Right forelimb (tissue), 1 donor: Measurements from ENCODE around the gene CCDC124.
"Not testable (repeated sequence)": the region's sequence is repeated elsewhere in the genome, so short reads cannot be mapped to it uniquely, and the experiment has no call there.

ENCODE experiments used
- DNase-seq: peaks from one replicate; pipeline ENCODE4 v3.0.0-alpha.2; 2018

The CCDC124 gene, protein sequence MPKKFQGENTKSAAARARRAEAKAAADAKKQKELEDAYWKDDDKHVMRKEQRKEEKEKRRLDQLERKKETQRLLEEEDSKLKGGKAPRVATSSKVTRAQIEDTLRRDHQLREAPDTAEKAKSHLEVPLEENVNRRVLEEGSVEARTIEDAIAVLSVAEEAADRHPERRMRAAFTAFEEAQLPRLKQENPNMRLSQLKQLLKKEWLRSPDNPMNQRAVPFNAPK

DNA sequence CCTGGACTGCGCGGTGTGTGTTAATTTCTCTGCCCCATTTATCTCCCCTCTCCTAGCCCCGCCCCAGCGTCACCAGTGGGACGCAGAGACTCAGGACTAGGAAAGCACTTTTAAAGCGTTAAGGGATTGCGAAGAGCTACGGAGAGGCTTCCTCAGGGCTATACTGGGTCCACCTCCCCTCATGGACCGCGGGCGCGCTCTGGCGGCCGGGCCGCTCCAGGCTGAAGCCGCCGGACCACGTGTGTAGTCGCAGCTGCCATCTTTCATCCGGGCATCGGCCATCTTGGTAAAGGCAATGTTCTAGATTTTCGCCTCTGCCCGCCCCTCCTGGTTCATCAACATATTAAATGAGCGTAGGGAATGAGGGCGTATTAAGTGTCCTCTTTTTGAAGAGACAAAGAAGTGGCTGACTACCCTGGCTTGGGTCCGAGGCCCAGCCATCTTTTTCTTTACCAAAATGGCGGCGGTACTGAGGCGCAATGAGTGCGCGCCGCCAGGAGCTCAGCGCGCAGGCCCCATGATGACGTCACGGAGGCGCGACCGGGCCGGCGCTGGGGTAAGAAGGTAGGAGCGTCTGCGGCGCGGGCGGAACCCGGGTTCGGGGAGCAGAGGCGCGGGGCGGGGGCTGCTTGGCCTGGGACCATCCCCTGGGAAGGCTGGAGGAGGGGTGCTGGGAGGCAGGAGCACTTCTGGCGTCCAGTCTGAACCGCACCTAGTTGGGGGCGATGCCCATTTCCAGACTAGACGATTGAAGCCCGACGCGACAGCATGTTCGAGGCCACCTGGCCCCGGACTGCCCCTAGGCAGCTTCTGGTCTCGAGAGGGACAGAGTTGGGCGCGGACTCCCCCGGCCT, at the start of gene CCDC124:
TSS of gene CCDC124 (plus strand) at position 531 of the 854 bp plus-strand sequence. CDS start 3,406 bp downstream, outside the sequence.
- peak; percentile 94 for DNase-seq

DNA sequence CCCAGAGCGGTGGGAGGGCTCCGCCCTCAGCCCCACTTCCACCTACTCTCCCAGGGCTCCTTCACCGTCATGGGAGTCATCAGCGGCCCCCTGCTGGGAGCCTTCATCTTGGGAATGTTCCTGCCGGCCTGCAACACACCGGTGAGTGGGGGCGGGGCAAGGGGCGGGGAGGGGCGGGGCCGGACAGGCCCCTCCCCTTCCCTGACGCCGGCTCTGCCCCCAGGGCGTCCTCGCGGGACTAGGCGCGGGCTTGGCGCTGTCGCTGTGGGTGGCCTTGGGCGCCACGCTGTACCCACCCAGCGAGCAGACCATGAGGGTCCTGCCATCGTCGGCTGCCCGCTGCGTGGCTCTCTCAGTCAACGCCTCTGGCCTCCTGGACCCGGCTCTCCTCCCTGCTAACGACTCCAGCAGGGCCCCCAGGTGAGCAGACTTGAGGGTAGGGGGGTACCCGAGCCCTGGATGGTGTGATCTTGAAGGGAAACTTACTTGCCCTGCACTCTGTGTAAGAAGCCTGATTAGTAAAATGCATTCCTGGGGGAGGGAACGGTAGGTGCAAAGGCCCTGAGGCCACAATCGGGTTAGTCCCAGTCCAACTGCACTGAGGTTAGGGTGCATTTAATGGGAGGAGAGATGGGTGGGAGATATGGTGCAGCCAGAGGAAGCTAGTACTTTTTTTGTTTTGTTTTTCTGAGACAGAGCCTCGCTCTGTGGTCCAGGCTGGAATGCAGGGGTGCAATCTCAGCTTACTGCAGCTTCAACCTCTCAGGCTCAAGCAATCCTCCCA, 49.0 kb upstream of the CCDC124 start:
- no peak for DNase-seq

DNA sequence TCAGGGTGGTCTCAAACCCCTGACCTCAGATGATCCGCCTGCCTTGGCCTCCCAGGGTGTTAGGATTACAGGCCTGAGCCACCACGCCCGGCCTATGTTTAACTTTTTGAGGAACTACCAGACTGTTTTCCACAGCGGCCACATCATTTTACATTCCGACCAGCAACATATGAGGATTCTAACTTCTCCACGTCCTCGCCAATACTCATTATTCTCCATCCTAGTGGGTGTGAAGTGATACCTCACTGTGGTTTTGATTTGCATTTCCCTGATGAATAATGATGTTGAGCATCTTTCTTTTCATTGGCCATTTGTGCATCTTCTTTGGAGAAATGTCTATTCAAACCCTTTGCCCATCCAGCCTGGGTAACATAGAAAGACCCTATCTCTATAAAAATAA, 46.3 kb upstream of the CCDC124 start:
- no peak for DNase-seq

DNA sequence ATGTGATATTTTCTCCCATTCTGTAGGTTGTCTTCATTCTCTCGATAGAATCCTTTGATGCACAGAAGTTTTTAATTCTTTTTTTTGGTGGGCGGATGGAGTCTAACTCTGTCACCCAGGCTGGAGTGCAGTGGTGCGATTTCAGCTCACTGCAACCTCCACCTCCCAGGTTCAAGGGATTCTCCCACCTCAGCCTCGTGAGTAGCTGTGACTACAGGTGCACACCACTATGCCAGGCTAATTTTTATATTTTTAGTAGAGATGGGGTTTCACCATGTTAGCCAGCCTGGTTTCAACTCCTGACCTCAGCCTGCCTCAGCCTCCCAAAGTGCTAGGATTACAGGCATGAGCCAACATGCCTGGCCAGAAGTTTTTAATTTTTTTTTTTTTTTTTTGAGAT, 45.6 kb upstream of the CCDC124 start:
- DNase-seq: not testable (repeated sequence)

DNA sequence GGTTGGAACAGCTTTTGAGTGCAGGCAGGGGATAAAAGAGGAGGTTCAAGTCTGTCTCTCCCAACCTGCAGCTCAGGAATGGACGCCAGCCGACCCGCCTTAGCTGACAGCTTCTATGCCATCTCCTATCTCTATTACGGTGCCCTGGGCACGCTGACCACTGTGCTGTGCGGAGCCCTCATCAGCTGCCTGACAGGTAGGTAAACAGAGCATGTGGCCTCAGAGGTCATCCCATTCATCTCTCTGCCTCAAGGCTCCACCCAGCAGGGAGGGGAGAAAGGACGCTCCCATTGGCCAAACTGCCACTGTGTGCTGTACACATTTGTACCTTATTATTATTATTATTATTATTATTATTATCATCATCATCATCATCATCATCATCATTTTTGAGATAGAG, 44.6 kb upstream of the CCDC124 start:
- DNase-seq: no peak

DNA sequence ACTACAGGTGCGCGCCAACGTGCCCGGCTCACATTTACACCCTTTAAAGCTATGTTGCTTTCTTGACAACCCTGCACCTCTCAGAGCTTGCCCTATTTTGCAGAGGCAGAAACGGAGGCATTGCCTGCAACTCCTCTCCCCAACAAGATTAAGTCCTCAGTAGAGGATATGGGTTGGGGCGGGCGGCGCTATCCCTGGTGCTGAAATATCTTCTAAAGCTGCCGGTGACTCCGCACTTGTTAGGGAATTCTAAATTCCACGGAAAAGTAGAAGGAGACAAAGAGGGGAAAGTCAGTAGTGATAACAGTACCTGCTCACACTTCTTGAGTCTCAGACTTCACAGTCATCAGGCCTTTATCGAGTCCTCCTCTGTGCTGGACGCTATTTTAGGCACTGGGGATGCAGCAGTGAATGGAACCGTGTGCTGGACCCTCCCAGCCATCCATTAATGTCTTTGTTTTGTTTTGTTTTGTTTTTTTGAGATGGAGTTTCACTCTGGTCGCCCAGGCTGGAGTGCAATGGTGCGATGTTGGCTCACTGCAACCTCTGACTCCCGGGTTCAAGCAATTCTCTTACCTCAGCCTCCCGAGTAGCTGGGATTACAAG, 43.1 kb upstream of the CCDC124 start:
- DNase-seq: peak; percentile 75

DNA sequence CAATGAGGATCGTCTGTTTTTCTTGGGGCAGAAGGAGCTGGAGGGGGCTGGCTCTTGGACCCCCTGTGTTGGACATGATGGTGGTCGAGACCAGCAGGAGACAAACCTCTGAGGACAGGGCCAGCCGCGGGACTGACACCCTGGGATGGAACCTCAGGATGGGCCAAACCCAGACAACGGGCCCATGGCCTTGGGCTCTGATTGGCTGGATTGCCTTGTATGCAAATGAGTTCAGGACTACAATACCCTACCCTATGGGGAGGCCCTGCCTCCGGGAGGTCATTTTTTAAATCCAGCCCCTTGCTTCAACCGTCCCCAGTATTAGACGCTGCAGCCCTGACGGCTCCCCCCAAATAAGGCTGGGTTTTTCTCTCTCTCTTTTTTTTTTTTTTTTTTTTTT, 39.0 kb upstream of the CCDC124 start:
- DNase-seq: no peak

DNA sequence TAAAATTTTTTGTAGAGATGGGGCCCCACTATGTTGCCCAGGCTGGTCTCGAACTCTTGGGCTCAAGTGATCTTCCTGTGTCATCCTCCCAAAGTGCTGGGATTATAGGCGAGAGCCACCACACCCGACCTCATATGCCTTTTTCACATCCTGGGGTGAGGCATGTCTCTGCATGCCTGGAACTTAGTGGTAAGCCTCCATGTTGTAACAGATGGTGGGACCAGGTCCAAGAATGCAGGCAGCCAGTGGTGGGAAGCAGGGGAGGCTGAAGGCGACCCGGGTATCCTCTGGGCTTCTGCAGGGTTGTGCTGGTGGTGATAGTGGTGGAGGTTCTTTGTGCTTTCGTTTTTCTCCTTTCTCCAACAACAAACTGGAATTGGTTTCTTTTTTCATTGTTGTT, 30.1 kb upstream of the CCDC124 start:
- no peak for DNase-seq

DNA sequence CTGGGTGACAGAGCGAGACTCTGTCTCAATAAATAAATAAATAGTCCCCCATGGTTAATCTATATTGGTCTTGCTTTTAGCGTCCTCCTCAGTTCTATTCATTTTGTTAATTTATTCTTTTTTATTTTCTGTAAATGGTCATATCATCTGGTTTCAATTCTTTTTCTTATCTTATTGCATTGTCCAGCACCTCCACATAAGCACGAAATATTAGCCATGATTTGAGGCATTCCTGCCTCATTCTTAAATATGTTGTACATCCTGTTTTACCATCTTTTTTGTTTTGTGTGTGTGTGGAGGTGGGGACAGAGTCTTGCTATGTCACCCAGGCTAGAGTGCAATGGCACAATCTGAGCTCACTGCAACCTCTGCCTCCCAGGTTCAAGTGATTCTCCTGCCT, 24.6 kb upstream of the CCDC124 start:
- DNase-seq: no peak

DNA sequence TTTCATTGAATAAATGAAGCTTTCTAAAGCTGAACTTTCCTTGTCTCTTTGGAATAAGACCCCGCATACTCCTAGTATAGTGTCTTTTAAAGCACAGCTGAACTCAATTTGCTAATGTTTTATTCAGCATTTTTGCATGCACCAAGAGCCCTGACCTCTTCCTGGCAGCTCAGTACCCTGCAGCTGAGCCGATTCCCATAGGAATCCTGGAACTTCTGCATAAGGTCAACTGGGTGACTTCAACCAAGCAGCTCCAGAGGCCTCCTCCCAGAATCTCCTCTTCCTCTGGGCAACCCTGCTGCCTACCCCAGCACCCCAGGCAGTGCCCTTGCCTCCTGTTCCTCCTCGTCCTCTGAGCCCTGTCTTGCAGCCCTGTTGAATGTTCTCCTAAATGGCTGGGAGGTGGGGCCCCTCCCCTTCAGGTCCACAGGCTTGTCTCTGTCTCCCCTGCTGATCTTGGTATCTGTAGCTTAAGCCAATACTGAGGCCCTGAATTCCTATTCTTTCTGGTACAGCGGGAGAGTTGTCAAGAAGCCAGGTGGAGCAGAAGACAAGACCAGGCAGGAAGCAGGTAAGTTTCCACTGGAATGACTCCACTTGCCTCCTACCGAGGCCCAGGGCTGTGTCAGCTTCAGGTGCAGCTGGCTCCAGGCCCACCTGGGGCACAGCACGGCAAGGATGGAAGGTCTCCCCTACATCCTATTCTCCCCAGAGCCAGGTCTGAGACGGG, 23.6 kb upstream of the CCDC124 start:
- DNase-seq: no peak

DNA sequence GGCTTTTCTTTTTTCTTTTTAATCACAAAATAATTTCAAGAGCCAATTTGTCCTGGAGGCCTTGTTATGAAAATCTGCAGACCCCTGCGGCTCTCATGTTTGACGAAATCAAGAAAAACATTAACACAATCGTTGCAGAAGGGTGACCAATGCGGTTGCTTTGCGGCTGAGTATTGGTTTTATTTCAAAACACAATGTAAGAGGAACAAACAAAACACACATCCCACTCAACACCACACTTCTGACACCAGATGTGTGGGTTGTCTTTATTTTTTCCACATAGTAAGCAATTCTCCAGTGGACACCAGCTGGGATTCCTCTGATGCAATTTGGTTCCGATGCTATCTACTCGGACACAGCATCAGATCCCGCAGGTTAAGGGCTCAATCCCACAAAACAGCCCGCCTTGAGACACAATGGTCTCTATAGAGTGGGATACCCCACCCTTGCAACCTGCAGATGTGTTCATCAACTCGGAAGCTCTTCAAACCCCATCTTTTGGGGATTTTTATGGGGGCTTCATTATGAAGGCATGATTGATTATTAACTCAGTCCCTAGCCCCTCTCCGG, 21.9 kb upstream of the CCDC124 start:
- no peak for DNase-seq

DNA sequence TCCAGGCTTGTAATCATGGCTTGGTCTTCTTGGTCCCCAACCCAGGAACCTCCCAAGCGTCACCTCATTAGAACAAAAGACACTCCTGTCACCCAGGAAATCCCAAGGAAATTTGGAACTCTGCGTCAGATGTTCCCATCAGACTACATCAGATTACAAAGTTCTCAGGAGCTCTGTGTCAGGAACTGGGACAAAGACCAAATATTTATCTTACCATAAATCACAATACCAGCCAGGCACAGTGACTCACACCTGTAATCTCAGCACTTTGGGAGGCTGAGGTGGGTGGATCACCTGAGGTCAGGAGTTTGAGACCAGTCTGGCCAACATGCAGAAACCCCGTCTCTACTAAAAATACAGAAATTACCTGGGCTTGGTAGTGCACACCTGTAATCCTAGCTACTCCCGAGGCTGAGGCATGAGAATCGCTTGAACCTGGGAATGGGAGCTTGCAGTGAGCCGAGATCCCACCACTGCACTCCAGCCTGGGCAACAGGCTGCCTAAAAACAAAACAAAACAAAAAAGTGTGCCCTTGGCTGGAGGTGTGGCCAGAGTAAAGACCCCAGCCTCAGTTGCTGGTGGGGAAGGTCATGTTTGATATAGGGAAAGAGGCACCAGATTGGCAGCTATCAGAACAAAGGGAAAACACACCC, 16.7 kb upstream of the CCDC124 start:
- DNase-seq: no peak

DNA sequence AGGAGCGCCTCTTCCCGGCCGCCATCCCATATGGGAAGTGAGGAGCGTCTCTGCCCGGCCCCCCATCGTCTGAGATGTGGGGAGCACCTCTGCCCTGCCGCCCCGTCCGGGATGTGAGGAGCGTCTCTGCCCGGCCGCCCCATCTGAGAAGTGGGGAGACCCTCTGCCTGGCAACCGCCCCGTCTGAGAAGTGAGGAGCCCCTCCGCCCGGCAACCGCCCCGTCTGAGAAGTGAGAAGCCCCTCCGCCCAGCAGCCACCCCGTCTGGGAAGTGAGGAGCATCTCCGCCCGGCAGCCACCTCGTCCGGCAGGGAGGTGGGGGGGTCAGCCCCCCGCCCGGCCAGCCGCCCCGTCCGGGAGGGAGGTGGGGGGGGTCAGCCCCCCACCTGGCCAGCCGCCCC, 14.7 kb upstream of the CCDC124 start:
- not testable (repeated sequence) for DNase-seq

DNA sequence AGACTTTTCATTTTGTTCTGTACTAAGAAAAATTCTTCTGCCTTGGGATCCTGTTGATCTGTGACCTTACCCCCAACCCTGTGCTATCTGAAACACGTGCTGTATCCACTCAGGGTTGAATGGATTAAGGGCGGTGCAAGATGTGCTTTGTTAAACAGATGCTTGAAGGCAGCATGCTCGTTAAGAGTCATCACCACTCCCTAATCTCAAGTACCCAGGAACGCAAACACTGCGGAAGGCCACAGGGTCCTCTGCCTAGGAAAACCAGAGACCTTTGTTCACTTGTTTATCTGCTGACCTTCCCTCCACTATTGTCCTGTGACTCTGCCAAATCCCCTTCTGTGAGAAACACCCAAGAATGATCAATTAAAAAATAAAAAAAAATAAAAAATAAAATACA, 13.7 kb upstream of the CCDC124 start:
- DNase-seq: not testable (repeated sequence)

DNA sequence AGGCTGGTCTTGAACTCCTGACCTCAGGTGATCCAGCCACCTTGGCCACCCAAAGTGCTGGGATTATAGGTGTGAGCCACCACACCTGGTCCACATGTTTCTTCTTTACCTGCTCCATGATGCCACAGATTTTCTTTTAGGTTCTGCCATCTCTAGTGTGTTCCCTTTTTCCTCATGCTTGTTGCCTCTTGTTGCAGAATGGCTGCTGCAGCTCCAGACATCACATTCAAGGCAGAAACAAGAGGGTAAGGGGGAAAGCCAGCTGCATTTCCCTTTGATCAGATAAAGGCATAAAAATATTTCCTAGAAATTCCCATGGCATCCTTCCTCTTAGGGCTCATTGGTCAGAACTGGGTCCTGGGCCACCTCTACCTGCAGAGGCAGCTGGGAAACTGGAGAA, 12.3 kb upstream of the CCDC124 start:
- DNase-seq: no peak

DNA sequence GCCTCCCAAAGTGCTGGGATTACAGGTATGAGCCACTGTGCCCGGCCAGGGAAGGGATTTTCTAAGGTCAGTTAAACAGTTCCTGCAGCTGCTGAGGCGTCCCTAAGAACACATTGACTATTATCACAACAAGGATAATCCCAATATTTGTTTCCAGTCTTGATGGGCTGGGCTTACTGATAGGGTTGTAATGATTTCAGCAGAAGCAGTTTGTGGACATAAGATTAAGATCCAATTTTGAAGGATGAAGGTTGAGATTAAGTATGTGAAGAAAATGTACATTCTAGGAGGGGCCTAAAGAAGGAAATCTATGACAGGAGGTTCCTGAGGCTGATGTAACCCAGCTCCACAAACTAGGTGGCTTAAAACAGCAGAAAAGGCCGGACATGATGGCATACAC, 10.7 kb upstream of the CCDC124 start:
- no peak for DNase-seq

DNA sequence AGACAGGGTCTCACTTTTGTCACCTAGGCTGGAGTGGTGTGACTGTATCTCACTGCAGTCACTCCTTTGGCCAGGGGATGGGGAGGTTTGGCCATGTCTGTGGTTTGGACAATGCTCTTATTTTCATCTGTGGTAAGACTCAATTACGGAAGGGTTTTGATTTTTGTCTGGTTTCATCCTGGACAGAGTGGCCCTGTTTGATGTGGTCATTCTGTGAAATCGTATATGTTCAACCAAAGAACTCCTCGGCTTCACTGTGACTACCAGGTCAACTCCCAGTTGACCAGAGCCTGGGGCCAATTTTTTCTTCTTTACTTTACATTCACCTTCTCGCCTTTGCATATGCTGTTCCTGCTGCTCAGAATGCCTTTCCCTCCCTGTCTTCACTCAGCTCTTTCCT, 6.8 kb upstream of the CCDC124 start:
- no peak for DNase-seq

DNA sequence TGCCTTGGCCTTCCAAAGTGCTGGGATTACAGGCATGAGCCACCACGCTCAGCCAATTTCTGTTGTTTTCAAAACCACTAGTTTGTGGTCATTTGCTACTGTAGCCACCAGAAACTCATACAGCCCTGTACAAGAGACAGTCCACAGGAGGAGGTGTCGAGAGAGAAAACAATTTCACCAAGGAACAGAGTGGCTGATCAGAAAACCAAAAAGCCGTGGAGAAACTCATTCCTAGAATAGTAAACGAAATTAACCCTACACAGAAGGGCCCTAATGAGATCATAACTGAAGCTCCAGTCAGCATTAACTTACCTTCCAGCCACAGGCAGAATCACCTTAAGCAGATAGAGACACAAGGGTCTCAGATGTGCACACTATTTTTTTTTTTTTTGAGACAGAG, 3.8 kb upstream of the CCDC124 start:
- no peak for DNase-seq

DNA sequence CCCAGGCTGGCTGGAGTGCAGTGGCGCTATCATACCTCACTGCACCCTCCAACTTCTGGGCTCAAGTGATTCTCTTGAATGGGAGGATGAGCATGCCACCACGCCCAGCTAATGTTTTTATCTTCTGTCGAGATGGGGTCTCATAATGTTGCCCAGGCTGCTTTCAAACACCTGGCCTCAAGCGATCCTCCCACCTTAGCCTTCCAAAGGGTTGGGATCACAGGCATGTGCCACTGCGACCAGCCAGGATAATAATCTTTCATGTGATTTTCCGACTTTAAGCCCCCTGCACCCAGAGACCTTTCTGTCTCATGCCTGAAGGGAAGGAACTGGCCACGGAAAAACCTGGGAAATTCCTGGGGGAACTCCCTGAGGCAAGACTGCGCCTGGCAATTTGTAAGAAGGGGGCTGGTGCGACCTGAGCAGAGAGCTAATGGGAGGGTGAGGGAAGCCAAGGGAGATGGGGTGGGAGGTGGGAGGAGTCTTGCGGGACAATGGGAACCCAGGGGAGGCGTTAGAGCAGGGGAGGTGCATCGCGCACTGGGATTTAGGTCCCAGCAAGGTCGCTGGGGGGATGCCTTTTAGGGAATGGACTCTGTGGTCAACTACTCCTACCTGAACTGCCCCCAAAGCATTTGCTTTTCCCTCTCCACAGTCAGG, 1.2 kb upstream of the CCDC124 start:
- DNase-seq: no peak

DNA sequence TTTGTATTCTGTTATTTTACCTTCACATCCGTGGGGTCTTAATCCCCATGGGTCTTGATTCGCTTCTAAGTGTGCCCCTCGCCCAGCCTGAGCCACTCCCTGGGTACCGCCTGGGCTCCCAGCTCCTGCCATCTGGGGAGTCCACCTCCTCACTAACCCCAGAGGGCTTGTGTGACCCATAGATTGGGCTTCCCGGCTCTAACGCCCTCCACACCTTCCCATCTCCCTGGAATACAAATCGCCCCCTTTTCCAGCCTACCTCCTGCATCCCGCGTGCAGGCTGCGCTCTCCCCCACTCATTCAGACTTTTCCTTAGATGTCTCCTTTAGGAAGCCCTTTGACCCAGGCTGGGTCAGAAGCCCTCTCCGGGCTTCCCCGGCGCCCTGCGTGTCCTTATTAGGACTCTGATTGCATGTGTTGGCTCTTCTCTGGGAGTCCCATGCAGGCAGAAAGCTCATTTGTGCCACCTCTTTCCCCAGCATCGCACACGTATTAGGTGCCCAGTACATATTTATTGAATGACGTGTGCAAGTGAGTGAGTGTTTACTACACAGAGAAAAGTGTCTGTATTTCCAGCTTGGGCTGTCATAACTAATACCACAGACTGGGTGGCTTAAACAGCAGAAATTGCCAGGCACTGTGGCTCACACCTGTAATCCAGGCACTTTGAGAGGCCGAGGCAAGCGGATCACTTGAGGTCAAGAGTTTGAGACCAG, 757 bp downstream of the CCDC124 start:
- no peak for DNase-seq
